Measurements from ENCODE around the gene ETS1.

The ETS1 gene, protein sequence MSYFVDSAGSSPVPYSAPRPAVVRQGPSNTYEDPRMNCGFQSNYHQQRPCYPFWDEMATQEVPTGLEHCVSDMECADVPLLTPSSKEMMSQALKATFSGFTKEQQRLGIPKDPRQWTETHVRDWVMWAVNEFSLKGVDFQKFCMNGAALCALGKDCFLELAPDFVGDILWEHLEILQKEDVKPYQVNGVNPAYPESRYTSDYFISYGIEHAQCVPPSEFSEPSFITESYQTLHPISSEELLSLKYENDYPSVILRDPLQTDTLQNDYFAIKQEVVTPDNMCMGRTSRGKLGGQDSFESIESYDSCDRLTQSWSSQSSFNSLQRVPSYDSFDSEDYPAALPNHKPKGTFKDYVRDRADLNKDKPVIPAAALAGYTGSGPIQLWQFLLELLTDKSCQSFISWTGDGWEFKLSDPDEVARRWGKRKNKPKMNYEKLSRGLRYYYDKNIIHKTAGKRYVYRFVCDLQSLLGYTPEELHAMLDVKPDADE

DNA sequence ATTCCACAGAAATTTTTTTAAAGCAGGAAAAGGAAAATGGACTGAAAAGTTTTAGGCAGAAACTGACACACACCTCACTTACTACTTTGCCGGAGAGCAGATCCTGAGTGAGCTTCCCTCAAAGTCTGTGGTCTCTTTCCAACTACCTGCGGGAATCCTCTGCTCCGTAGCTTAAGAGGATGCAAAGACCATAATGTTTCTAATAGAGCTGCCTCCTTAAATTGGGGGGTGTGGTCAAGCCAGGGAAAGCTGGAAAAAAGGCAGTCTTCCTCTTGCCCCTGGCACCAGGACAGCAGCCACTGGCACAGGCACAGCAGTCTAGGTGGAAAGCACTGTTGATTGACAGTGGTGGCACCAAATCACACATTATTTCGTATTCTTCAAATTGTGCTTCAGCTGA is at the start of gene ETS1:
TSS of gene ETS1 (minus strand) at position 144 of the 400 bp plus-strand sequence. CDS start 14,428 bp downstream, outside the sequence.
- DNase-seq: no peak

DNA sequence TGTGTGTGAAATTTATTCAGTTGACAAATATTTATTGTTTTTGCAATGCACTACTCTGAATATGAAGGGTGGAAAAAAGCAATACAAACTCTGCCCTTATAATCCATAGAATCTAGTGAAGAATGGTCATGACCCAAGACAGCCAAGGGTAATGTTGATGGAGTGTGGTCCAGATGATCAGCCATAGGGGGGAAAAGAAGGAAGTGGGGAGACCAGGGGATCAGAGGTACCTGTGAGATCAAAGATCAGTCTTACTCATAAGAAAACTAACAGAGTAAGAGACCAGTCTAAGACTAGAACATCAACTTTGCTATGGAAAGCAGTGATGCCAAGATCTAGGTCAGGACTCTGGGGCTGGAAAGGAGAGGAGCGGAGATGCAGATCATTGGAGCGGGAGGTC is 47.0 kb upstream of the ETS1 start:
- DNase-seq: no peak

DNA sequence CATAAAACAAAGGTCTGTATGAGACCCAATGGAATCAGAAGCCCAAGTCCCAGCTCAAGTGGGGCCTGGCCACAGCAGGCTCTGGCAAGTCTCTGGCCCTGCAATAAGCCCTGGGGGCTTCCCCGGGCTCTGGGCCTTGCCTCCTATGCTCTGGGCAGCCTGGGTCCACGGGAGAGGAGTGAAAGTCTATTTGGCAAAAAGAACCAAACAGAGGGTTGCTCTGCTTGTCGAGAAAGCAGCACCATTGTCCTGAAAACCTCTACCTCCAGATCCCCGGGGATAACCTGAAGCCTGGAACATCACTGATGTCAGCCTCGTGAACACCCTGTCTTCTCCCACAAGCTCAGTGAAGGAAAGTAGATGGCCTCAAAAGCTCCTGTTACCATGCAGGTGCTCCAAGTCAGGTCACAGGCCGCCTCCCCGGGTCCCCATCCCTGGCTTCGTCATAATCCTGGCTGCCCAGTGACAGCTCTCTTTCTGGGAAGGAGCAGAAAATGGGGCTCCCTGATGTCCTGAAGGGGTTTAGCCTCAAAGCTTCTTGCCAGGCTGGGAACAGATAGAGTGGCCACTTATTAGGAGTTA is 46.1 kb upstream of the ETS1 start:
- DNase-seq: no peak

DNA sequence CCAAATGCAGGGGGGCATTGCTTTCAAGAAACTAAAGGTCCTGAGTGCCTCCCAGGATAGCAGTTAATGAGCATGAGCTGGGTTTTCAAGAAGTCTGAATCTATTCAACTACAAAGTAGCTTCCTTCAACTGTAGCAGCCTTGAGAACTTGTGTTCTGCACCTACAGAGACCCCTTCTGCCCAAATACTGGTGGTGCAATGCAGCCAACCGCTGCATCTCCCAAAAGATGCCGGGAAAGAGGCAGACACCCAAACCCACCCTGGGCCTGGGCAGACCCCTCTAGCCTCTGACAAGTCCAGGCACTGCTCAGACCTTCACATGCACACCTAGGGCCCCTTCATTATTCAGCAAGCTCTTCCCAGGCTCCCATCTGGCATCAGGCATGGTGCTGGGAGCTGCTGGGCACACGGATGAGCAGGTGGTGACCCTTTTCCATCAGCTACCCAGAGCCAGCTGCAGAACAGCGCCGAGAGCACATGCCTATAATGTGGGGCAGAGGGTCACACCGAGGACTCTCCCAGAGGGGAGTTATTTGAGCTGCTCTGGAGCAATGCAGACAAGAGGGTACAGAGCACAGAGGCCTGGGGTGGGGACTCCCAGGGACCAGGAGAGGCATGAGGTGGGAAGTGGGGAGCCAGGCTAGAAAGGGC is 44.9 kb upstream of the ETS1 start:
- peak; percentile 62 for DNase-seq

DNA sequence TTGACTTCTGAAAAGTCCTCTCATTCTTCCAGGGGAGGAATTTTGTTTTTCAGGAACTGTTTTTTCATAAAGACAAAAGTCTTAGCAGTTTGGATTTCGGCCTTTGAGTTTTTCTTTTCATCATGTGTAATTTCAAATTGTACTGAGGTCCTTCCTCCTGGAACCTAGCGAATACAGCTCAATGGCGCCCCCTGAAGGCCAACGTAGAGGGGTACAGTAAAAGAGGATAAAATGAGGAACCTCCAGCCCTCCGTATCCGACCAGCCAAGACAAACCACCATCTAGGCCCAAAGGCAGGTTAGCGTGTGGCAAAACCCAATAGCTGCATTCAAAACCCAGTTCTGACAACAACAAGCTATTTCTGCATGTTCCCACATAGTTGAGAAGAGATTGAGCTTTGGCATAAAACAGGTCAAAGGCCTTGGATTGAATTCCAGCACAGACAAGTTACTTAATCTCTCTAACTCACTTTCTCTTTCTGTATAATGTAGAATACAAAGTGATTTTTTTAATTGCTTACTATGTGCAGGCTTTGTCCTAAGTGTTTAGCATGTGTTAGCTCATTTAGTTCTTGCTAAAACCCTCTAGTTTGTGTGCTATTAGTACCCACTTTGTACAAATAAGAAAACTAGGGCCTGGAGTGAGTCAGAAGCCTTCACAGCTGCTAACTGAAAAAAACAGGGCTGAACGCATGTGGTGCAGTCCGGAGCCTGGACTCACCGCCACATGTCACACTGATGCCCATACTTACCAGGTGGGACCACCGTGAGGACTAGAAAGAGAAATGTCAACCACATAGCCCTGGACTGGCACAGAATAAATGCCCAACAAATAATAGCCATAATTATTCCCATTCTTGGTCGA is 43.2 kb upstream of the ETS1 start:
- DNase-seq: peak; percentile 92

DNA sequence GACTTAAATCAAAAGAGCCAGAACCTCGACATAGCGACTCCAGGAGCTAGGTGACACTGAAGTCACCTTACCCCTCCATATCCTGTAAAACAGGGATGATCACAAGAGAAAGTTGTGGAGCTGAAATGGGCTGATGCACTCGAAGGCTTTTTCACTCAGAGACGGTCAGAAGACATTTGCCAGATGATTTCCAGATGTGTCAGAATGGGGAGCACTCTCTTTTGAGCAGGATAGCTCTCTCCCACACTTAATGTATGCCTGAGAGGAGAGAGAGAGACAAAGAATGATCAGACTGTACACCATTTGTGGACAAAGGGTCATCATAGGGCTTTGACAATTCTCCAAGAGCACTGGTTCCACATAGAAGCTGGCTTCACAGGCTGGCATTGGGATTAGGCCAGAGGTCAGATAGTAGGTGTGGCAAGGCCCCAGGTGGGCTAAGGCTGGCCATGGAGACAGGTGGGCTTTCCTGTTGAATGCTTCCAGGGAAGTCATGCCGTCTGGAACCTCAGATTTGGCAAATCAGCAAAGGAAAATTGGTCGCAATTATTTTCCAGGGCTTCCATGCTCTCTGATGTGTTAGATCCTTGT is 42.3 kb upstream of the ETS1 start:
- no peak for DNase-seq

DNA sequence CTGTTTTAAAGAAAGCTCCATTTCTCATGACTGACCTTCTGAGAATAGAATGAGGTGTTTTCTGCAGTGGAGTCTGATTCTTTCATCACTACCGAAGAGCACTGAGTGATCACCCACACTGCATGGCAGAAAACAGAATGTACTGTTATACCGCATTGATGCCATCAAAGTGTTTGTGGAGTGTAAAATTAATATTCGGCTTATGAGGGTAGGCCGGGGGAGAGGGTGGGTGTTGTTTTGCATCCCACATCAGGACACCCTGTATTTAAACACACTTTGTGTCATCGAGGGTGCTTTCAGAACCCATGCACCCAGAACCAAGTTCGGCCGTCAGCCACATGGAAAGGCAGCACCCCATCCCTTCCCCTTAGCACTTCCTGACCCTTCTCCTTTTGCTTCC is 41.3 kb upstream of the ETS1 start:
- no peak for DNase-seq

DNA sequence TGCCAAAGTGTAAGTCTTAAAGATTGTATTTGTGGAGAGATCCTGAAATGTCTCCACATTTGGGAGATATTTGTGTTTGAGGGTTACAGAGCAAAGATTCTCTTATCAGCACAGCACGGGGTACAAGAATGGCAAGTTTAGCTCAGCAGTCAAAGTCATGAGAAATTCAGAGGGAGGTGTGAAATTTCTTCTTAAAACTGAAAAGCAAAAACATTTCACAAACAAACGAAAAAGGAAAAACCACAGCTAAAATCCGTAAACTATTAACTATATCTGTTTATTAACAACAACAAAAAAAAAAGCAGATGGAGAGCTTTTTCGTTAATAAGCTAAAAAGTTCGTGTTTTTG is 40.9 kb upstream of the ETS1 start:
- DNase-seq: no peak

DNA sequence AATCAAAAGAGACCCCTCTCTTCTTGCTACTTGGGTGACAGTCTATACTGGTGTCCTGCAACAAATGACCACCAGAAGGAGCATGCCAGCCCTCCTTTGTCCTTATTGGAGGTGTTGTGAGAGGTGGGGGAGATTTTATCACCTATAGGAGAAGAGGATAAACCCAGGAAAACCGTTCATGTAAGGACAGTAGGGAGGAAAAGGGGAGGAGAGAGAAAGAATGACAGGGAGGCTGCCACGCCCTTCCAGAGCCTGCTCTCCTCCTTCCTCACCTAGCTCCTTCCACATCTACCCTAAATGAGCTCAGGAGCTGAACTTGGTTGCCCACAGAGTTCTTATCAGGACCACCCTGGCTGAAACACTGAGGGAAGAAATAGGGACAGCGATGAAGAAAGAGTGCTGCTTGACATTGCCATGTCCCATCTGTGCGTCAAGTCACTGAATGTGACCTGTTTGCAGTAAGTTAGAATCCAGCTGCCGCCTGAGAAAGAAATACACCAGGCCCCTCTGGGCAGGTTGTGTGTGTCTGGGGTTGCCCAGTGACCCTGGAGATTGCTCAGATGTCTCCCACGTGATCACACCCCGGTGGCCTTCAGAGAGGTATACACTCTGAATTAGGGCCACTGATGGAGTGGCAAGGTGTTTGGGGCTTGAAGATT is 40.4 kb upstream of the ETS1 start:
- no peak for DNase-seq

DNA sequence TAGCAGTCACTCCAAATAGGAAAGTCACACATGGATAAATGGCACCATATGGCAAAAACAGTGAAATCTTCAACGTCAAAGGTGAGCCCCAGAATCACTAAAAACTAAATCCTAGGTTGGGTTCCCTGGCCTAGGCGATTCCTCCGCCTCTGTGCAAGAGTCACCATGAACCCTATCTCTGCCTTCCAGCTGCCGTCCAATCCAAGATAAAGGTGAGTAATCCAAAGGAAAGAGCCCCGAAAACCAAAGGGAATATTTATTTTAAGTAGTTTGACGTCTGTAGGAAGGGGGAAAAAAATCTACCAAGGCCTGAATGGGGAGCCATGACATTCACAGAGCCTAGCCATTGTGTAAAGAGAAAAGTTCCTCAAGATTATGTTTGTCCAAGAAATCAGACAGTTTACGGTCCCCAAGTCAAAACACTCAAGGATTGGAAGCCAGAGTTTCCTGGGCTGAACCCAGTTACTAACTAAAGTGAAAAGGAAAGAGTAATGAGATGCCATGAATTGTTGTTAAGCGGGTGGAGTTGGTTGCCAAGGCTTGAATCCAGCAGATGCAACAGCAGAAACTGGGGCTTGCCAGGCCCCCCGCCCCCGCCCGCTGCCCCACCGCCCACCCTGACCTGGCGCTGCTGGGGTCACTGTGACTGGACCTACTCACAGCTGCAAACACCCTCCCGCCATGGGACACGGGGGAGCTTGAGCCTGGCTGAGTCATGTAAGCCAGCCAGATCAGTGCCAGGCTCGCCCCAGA is 39.7 kb upstream of the ETS1 start:
- no peak for DNase-seq

DNA sequence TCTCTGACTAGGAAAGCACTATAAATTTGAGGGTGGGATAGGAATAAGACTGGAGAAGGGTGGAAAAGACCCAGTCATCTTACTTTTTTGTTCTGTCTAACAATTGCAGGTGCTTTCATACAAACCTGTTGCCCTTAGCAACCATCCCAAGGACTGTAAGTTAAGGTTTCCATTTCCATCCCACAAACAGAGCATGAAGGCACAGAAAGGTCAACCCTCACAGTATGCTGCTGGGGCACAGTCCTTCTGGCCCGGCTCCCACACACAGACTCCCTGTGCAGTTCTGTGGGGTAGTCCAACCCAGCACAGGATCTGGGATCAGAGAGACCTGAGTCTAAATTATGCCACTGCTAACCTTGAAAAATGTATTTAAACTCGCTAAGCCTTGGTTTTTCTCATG is 38.4 kb upstream of the ETS1 start:
- DNase-seq: no peak

DNA sequence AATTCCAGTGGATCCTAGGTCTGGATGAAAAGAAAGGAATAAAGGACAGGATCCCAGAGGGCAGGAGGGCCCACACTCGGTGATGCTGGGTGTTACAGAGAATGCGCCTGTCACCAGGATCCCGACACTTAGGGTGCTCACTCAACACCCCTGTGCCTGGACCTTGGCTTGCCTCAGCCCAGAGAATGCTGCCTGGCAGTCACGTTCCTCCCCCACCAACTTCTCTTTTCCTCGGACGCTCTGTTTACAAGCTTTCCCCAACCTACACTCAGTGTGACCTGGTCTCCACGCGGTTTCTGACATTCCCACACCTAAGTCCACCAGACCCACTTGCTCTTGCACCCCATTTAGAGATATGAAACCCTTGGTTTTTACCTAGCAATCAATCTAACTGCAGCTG is 38.0 kb upstream of the ETS1 start:
- DNase-seq: no peak

DNA sequence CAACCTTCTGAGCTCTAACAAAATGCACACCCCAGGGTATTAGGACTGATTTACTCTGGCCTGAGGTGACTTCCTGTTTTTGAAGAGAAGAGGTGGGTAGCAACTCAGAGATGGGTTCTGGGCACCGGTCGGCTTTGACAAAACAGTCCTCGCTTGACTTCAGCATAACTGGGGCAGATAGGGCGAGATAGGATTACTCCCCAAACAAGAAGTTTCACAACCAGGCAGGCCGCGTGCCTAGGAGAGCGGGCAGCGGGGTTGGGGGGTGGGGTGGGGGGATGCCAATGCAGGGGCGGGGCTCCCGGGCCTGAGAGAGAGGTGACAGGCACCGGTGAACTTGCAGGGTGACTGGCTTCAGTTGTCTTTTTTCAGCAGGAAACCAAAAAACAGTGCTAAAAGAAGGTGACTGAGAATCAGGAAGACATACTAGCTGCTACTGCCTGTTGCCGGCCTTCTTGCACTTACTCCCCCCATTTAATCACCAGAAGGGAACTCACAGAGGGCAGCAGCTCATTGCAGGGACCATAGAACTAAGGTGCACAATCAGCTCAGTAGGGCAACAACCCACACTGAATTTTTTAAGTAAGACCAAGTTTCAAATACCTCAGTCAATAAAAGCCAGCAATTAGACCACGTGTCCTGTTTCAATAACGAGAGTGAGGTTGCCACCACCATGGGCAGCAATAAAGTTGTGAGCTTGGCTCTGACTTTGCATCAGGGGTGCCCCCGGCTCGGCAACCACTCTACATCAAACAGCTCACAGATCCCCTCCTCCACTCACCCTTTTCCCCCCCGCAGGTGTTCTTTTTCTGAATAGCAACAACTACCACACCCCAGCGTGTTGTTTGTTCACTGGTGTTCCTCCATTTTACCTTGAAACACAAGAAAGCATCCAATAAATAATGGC is 37.2 kb upstream of the ETS1 start:
- no peak for DNase-seq

DNA sequence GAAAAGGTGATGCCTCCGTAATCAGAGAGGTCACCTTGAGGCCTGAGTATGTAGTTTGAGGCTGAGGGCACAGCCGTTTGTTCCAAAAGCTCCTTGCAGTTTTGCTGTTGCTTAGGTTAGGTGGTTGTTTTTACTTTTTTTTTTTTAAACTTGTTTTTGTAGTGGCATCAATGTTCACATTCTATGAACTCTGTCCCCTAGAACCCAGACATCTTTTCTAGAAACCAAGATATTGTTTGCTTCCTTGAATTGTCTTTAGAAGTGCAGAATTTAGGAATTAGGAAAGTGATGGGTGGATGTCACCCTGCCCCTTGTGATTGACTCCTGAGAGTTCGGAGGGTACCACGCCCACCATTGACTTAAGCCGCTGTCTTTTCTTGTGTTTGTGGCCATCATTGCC is 35.7 kb upstream of the ETS1 start:
- no peak for DNase-seq

DNA sequence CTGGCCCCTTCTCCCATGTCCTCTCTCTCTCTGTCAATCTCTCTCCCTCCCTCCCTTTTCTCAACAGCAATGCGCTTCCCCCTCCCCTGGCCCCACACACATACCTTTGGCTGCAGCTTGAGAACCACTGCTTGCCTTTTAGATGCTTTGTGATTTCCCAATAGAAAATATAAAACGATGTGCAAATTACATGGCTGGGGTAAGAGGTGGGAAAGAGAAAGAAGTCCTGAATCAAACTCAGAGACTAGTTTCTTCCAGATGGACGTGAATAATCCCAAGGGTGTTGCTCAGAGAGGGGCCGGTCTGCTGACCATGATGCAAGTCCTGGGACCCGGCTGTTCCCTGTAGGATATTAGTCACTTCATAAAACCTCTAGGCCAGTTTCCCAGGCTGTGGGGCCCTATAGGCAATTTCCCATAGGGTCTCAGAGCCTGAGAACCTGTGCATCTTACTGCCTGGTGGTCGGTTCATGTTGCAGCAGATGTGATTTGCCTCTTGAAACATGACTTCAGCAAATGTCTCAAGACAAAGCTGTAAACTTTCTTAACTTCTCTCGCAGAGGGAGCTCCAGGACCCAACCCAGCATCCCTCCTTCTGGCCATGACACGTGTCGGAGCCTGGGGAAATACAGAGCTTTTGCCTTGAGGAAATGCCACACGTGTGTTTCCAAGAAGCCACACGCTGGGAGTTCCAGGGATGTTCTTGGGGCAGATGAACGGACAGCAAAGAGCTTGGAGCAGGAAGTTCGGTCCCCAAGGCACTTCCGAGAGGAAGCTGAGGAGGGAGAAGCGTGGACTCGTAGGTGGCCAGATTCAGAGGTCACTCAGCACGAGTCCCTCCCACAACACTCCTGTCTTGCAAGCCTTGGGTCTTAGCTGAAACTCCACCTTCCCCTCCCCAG is 34.5 kb upstream of the ETS1 start:
- peak; percentile 74 for DNase-seq

DNA sequence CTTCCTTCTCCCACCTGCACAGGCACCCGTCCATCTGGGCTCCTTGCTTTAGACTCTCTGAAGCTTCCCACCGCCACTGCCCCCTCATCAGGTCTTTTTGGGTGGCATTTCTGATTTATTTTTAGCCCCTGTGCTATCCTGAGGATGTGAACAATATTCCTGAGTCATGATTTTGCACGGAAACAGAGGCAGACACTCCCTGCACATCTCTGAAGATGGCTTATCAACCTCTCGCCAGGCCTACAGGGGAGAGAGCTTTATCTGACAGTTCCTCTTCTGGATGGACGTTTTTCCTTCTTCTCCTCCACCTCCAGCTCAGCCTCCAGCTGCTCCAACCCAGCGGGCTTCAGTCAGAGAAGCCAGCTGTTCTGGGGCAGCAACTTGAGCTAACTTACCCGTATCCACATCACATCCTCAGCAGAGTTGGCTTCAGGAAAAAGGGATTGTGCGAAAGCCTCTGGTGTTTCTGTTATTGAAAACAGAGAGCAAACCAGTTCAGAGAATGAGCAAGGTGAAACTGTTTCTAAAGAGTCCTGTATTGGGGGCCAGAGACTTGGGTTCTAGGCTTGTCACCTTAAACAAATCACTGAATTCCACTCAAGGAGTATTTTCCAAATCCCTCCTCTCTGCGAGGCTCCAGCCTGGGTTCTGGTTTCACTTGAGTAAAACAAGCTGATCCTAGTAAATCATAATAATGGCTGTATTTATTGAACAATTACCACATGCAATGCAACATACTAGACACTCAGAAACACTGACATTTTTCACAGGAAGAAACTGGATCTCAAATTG is 33.1 kb upstream of the ETS1 start:
- peak; percentile 17 for DNase-seq

DNA sequence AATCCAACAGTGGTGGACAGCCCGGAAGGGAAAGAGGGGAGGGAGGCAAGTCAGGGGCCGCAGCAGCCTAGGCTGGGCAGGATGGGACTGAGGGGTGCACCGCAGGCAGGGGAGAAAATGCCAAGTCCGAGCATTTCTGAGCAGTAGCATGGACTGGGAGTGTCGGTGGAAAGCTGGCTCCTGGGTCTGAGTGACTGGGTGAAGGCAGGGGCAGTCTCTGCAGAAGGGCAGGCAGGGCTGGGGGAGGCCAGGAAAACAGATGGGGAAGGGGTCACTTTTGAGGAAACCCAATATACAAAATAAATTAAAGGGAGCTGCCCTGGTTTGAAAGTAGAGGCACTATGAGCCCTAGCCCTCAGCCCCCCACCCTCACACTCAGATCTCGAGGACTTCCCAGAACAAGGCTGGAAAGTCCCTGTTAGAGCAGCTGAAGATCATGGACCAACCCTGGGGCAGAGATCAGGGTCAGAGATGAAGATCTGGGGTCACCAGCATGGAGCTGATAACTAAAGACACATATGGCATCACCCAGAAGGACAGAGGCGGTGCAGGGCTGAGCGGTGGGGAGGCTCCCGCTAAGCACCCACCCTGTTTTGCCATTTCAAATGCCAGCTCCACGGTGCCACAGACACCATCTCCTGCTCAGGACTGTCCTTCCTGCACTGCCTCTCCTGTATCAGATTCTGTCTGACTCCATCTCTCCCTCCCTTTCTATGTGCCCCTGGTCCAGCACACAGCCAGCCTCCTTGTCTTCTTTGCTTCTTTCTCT is 32.4 kb upstream of the ETS1 start:
- no peak for DNase-seq

DNA sequence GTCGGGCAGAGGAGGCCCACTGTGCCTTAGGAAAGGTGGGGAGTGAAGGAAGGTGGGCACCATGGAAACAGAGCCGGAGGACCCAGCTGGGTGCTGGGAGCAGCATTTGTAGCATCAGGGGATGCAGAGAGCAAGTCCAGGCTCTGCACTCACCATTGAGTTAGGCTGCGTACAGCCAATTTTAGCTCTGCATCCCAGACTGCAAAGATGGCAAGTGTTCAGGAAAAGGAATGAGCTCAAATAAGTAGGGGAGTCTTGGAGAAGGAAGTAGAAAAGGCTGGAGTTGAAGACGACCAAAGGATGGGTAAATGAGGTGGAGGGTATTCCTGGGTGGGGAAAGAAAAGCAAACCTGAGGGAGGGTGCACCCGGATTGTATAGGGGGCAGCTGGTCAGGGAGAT is 31.6 kb upstream of the ETS1 start:
- peak; percentile 14 for DNase-seq

All from femur (tissue), 1 donor.